ENCODE data around the gene POLR3A.
"Not testable (repeated sequence)": the region's sequence is repeated elsewhere in the genome, so short reads cannot be mapped to it uniquely, and the experiment has no call there.

Gene POLR3A

DNA sequence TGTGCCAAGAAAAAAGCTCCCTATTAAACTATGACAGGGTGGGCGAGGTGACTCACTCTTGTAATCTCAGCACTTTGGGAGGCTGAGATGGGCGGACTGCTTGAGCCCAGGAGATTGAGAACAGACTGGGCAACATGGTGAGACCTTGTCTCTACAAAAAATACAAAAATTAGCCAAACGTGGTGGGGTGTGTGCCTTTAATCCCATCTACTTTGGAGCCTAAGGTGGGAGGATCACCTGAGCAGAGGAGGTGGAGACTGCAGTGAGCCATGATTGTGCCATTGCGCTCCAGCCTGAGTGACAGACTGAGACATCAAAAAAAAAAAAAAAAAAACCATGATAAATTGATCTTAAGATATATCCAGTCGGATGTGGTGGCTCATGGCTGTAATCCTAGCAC, 11.5 kb downstream of the POLR3A start:
- DNase-seq = no peak

DNA sequence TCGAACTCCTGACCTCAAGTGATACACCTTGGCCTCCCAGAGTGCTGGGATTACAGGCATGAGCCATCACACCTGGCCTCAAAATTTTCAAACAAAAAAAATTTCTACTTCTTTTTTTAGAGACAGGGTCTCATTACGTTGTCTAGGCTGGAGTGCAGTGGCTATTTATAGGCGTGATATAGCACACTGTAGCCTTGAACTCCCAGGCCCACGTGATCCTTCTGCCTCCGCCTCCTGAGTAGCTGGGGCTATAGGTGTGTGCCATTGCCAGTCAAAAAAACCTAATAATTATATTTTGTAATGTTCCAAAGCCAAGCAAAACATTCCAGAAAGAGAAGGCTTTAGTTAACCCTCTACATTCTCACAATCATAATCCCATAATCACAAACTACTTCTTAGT, 13.8 kb downstream of the POLR3A start:
- DNase-seq = no peak

DNA sequence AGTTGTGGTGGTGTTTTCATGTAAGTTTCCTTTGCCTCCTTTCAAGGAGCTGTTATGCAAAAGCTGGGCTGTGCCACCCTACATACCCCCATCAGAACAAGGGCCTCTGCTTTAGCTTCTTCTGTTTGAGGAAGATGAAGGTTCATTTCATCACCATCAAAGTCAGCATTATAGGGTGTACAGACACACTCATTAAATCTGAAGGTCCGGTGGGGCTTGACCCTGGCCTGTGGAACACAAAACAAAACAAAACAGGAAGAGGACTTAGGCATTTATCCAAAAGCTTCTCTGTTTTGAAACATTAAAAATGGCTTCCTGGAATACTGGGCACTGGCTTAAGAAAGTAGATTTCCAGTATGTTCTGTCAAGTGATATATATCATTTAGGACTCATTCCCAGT, 15.8 kb downstream of the POLR3A start:
- DNase-seq = no peak

DNA sequence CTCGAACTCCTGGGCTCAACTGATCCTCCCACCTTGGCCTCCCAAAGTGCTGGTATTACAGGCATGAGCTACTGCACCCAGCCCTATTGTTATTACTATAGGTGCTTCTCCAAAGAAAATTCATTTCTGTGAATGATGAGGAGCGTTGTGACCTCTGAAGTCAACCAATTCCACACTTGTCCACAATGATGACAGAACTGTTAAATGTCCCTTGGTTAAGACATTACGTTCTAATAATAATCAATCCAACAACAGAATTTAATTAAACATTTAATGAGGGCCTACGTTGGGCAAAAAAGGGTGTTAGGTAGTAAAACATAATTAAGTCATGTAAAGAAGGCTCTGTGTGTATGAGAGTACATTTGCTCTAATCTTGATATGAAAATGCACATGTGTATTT, 18.2 kb downstream of the POLR3A start:
- DNase-seq = no peak

DNA sequence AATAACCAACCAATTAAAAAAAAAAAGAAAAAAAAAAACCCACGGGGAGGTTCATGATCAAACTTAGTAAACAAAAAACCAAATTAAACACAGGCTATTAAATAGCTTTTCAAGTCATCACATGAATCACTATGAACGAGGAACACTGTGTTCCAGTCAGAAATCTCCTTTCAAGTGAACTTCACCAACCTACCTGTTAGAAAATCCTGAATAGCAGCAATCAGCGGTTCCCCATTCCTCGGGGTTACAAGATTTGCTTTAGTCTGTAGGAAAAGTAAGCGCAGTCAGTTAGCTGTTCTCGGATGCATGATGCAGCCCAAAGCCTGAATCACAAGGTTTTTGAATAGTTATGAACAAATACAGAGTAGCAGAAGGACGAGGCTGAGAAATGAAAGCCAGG, 19.0 kb downstream of the POLR3A start:
- no peak for DNase-seq

DNA sequence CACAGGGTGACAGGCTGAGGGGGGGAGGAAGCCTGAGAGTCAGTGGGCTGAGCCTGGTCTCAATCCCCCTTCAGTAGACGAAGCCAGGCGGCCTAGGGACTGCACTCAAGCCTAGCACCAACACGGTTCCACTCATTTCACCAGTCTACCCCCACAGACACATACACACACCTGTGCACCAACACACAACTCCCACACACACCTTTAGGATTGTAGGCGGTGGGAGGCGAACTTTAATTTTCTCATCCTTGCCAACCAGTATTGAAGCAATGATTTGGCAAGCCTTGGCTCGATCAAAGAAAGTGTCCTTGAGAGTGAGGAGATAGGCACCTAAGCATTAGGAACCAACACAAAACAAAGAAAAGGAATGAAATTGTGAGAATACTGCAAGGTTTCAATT, 19.7 kb downstream of the POLR3A start:
- no peak for DNase-seq

DNA sequence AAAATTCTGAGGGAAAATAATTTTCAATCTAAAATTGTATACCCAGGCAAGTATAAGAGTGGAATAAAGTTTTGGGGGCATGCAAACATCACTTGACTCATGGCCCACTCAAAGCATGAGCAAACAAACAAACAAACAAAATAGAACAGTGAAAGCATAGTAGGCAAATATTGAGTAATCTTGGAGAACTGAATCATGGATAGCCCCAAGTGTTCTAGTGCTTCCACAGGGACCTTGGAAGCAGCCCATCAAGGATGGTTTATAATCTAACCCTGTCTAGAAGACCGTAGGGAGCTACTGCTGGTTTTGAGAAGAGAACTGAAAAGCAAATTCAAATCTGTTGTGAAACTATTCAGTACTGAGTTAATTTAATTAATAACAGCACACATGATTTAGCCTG, 22.1 kb downstream of the POLR3A start:
- no peak for DNase-seq

DNA sequence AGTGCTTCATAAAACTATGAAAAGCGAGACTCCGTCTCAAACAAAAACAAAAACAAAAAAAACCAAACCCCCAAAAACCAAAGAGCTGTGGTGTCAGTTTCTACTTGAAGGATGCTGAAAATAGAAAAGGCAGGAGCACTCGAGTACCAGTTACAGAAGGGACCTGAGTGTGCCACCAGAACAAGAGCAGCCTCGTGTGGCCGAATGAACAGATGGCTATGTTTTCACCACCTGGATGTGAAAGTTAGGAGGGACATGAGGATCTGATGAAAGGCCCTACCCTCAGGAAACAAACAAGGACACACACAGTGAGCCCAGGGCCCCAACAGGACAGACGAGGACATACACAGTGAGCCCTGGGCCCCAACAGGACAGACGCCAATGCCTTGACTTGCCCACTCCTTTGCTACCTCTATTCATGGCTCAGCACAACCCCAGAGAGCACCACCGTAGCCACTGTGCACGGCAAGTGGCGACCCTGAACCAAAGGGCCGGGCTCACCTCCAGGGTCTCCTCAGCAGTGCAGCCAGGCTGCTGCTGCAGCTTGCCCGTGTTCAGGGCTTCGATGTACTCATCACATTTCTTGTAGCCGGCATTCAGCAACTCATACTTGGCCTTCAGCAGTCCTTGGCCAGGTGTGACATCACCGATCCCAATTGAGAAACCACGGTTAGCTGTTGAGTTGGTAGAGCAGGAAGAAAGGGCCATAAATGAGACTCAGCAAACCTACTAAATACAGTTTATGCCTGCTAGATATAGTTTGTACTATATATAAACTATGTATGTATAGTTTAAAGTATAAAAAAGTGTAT, 24.9 kb downstream of the POLR3A start:
- no peak for DNase-seq

DNA sequence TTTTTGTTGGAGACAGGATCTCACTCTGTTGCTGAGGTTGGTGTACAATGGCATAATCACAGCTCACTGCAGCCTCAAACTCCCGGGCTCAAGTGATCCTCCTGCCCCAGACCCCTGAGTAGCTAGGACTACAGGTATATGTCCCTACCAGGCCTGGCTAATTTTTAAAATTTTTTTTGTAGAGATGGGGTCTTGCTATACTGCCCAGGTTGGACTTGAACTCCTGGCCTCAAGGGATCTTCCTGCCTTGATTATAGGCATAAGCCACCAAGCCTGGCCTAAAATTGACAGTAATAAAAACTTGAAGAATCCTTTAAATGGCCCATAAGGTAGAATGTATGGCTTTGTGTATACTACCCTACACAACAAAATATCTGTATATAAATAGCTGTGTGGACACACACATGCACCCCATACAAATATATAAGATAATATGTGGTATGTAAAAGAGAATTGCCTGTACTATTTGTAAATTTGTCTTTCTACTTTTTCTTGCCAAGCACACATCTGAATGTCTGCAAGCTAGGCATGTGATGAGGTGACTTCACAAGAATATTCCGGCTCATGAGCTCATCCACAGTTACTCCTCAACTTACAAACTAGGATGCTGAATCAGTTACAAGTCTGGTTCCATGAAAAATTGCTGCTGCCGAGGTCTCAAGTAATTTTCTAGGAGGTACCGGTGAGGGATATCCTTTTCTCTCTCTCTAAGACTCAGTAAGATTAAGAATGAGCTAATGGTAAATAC, 26.6 kb downstream of the POLR3A start:
- DNase-seq = no peak

DNA sequence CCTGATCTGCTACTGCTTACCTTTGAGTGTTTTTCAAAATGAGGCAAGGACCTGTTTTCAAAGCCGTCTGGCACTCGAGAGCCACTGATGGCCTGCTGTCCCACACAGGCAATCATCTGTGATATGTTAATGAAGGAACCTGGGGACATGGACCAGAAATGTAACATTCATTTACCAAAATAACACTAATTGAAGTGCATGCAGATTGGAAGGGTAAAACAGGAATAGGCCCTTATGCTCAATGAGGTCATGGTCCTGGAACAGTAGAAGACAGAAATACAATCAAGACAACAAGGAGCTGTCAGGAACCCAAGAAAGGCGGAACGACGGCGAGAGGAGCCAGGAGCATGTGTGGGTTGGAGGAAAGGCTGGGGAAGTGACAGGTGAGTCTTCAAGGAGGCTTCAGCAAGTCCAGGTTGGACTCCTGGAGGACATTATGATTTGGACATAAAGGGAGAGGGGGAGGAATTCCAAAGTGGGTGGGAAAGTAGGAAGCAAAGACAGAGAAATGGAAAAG, 28.3 kb downstream of the POLR3A start:
- no peak for DNase-seq

DNA sequence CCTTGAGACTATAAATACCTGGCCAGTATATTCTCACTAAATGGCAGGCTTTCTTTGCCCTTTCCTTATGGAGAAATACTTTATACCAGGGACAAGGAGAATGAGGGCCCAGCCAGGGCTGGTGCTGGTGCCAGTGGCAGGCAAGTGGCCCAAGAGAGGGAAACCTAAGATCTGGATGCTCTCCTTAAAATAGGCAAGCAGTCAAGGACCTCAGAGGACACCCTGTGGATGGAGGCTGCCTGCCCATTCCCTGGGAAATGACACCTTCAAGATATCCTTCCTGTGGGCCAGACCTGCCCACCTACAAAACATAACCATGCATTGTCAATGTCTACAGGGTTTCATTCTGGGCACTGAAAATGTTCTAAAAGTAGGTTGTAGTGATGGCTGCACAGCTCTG, 29.1 kb downstream of the POLR3A start:
- DNase-seq = no peak

DNA sequence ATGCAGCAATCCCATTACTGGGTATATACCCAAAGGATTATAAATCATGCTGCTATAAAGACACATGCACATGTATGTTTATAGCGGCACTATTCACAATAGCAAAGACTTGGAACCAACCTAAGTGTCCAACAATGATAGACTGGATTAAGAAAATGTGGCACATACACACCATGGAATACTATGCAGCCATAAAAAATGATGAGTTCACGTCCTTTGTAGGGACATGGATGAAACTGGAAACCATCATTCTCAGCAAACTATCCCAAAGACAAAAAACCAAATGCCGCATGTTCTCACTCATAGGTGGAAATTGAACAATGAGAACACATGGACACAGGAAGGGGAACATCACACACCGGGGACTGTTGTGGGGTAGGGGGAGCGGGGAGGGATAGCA, 30.5 kb downstream of the POLR3A start:
- DNase-seq = not testable (repeated sequence)

DNA sequence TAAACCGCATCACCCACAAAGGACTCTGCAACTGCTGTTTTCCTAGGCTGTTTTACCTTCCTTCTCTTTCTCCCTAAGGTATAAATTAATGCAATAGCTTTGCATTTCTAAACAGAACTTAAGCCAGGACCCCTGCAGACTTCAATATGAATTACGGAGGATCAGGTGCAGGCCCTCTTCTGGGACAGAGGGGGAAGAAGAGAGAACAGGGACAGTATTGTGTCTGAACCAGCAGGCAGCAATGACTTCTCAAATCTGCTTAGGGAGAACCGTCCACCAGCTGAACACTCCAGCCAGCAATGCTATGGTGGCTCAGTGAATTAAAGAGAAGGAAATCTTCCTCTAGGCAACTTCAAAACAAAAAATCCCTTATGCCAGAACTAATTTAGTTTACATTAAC, 35.7 kb downstream of the POLR3A start:
- no peak for DNase-seq

DNA sequence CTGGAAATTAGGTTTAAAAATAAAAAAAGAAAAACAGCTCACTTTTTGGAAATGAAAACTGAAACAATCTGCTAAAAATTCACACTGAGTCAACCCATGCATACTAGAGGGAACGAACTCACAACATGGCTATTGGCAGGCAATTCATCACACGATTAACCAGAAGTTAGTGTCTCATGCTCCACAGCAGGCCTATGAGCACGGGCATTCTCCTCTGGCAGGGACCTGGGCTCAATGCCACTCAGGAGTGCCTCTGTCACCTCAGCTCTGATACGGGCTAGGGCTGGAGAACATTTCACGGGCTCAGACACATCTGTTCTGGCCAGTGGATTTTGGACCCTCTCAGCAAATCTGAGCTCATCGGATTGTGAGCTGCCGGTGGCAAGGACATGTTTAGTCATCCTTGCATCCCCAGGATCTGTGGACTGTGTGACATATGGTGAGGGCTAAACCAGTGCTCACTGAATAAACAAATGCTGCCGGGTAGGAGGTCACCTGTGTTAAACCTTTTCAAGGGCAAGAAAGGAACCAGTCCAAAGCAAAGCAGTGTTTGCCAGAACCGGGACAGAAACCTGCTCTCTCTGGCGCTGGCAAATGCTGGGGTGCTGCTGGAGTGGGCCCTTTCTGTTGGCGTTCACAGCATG, 40.1 kb downstream of the POLR3A start:
- no peak for DNase-seq

DNA sequence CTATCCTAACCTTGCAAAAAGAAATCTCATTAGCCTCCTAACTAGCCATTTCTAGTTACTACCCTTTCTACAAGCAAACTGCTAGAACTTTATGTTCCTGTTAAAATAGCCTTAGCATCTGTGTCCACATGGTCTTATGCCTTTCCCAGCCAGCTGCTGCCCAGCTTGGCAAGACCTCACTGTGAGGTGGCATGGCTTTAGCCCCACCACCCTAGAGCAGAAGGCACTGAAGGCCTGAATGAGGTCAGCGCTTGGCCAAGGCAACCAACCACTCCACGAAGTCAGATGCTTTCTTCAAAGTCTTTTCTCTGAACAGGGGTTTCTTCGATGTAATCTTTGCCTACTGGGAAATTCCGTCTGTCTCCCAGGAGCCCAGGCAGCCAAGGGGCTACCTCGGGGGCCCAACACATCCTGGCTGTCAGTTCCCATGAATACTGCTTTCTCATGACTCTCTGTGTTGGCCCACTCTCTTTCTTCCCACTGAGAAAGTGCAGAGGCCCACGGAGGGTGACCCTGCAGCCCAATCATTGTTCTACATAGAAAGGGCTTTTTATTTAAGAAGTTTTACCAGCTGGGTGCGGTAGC, 41.6 kb downstream of the POLR3A start:
- no peak for DNase-seq

DNA sequence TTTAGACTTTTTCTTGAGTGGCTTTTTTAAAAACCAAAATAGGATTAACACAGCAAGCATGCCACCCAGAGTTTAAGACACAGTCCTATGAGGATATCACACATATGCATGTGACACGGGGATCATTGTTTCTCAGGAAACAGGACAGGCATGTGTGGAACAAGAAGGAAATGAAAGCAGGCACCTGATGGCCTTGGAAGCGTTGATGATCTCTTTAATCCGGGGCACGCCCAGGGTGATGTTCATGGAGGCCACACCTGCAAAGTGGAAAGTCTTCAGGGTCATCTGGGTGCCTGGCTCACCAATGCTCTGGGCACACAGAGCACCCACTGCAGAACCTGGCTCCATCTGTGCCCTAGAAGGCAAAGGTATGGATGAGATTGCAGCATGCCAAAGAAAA, 44.3 kb downstream of the POLR3A start:
- DNase-seq = no peak

DNA sequence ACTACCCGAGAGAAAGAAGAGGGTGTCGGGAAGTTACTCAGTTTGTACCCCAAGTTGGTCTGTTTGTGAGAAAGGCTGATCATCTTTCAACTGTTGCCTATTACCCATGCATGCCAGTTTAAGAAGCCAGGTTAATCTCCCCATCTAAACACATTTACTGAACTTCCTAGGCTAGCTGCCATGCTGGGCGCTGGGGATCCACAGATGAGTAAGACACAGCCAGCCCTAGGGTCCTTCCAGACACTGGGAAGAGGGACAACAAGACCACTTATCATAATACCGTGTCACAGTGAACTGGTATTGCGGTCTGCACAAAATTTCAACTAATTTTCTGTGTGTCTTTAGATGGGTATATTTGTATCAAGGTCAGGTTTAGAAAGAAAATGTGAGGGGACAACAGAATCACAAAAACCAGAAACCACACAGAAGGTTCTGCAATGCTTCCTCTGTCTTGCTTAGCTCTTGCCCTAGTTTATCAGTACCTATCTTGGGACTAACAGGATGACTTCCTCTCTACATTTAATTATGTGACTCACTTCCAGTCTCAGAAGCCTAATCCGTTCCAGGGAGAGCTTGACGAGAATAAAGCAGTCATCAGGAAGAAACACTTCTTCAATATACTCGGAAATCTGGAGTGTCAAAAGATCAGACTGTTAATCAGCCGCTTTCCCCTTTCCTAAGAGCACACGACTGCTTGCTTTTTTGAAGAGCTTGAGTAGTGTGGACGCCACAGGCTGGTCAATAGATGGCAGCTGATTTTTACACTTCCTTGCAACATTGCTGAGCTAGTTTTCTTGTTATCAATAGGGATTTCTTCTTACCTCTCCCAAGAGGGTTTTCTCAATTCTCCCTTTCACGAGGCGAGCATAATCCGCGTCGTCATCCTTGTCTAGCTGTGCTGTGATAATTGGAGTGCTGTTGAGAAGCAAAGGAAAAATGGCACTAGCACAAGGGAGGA, 45.7 kb downstream of the POLR3A start:
- no peak for DNase-seq

DNA sequence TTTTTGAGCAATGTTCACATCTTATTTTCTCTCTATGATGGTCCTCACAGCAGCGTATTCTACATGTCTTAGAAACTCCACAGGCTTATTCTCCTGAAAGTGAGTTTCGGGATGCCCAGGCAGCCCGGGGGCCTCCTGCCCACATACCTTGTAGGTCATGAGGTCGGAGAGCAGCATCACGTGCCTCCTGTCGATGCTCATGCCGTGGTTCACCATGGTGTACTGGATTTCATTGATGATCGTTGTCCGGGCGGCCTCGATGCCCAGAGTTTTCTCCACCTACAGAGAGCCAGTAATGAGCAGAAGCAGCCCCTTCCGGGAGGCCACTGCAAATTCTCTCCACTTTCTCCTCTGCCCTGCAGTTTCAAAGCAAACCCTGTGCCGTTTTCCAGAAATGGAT, 48.0 kb downstream of the POLR3A start:
- no peak for DNase-seq

DNA sequence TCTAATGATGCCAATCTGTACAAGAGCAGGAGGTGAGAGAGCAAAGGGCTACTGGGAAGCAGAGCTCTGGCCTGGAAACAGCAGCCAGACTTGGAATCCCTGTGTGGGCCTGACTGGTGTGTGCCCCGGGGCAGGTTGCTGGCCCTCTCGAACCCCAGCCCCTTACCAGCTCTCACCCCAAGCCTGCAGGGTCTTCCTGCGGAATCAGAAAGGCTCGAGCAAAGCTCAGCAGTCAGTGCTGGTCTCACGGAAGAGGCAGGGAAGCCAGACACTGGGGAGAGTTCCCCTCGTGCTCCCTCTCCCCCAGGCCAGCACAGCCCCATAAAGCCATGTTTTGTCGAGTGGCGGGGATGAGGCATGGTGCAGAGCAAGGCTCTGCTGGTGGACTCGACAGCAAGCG, 50.1 kb downstream of the POLR3A start:
- DNase-seq = no peak

DNA sequence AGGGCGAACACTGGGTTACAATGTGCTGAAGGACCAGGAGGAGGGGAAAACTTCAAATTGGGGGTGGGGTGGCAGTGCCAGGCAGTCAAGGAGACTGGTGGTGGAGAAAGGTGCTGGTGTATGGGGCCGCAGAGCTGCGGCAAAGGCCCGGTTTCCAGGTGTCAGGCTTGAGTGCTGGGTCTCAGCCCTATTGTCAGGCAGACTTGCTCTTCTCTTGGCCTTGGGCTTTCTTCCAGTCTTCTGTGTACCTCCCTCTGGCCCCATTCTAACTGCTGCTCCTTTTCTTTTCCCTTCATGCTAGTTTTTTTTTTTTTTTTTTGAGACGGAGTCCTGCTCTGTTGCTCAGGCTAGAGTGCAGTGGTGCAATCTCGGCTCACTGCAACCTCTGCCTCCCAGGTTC, 51.0 kb downstream of the POLR3A start:
- DNase-seq = no peak

DNA sequence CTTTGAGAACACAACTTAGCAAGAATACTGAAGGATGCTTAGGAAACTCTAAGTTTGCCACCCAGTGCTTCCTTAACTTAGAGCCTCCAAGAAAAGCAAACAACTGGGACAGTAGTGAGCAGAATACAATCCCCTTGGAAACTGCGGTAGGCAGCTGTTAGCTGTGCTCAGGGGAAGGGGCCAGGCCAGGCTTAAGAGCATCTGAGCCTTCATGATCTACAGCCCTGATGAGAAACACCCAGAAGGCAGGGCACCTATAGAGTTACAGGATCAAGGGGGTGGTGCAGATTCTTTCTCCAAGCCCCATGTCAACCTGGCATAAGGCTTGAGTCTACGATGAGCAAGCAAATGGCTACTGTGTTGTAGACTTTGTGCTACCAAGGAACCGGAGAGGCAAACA, 51.4 kb downstream of the POLR3A start:
- no peak for DNase-seq

DNA sequence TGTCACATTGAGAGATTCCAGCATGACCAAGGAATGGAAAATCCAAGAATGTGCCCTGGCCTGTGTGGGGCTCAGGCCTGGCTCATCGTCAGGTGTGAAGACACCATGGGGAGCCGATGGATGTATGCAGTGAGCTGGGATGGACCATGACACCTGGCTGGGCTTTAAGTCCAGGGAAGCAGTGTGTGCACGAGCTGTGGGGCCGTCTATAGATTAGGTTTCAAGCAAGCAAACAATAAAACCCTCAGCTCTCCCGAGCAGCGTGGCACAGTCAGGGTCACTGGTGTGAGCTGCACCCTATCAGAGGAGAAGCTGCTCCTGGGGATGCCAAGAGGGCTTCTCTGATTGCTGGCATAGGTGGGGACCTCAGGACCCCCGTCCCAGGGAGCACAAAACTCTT, 52.3 kb downstream of the POLR3A start:
- no peak for DNase-seq

Measured in NCI-H510A (cell line).